PC-3 (cell line): ENCODE results near the gene NHS.

Source experiments
- EZH2 ChIP-seq: fragments of 300-600 bp; sonication (generic); IDR thresholded peaks from one replicate; pipeline ENCODE4 v1.6.1; 2017; ENCODE audit warnings: antibody characterized with exemption, mild to moderate bottlenecking, low read length; ENCODE audit not compliant: unreplicated experiment
- EZH2phosphoT487 ChIP-seq: fragments of 300-600 bp; sonication (generic); IDR thresholded peaks from 2 replicates; pipeline ENCODE4 v1.6.1; 2018; ENCODE audit warnings: mild to moderate bottlenecking, antibody characterized with exemption, low read length, borderline replicate concordance
- TF ChIP-seq, protein P1 (sequence below): fragments of 300-600 bp; sonication (generic); conservative IDR thresholded peaks from 2 replicates; pipeline ENCODE4 v1.5.1; 2017; ENCODE audit warnings: antibody characterized with exemption, low read depth, mild to moderate bottlenecking, low read length

DNA sequence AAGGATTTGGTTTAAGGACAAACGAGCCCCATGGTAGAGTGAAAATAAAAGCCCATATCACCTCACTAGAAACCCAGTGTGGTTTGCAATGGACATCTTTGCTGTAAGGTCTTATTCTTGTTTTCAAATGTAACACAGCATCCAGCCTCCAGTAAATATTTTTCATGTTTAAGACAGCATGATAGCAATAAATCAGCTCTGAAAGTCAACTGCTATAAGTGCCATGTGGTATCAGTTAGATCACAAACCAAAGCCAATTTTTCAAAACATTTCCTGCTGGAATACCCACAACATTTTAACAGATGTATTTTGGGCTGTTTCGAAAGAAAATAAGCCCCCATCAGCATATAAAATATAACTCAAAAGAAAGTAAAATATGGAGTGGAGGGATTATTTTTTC lies 338.3 kb downstream of the NHS start:
- TF ChIP-seq EZH2 (no peak), EZH2phosphoT487 (no peak)
- TF ChIP-seq, protein P1, sequence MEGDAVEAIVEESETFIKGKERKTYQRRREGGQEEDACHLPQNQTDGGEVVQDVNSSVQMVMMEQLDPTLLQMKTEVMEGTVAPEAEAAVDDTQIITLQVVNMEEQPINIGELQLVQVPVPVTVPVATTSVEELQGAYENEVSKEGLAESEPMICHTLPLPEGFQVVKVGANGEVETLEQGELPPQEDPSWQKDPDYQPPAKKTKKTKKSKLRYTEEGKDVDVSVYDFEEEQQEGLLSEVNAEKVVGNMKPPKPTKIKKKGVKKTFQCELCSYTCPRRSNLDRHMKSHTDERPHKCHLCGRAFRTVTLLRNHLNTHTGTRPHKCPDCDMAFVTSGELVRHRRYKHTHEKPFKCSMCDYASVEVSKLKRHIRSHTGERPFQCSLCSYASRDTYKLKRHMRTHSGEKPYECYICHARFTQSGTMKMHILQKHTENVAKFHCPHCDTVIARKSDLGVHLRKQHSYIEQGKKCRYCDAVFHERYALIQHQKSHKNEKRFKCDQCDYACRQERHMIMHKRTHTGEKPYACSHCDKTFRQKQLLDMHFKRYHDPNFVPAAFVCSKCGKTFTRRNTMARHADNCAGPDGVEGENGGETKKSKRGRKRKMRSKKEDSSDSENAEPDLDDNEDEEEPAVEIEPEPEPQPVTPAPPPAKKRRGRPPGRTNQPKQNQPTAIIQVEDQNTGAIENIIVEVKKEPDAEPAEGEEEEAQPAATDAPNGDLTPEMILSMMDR: no peak
